RWPE1 (cell line): ENCODE results near the gene CA12.
A peak's percentile ranks its signal among the peaks of the same experiment; 100 is the strongest.

Experiments
- CTCF ChIA-PET: fragments of 350-600 bp; sonication (Branson Sonifier 250); formaldehyde crosslinking; extraction: SDS; loops from one replicate; lab custom pipeline; 2021; lab: Yijun Ruan, JAX
- POLR2A ChIA-PET: fragments of 400-600 bp; formaldehyde crosslinking; extraction: SDS; loops from one replicate; lab custom pipeline; 2020; ENCODE audit warnings: antibody characterized with exemption; ENCODE audit not compliant: low non-redundant PET; lab: Yijun Ruan, JAX
- DNase-seq: peaks from one replicate; pipeline ENCODE4 v3.0.0; 2012; ENCODE audit warnings: low spot score
- H3K27ac ChIP-seq: fragments of 450-650 bp; 2 replicates; pipeline ENCODE4 v1.5.1; 2017
- TF ChIP-seq, protein P1 (sequence below): fragments of 450-650 bp; conservative IDR thresholded peaks from 2 replicates; pipeline ENCODE4 v1.5.1; 2017; ENCODE audit warnings: low read depth, mild to moderate bottlenecking

The CA12 gene

GRCh38 chr15:63381301-63382204 lies at the start of gene CA12:
Gene CA12 (minus strand): TSS chr15:63381846. CDS start chr15:63381720, 126 bp downstream.
- TF ChIP-seq, protein P1, sequence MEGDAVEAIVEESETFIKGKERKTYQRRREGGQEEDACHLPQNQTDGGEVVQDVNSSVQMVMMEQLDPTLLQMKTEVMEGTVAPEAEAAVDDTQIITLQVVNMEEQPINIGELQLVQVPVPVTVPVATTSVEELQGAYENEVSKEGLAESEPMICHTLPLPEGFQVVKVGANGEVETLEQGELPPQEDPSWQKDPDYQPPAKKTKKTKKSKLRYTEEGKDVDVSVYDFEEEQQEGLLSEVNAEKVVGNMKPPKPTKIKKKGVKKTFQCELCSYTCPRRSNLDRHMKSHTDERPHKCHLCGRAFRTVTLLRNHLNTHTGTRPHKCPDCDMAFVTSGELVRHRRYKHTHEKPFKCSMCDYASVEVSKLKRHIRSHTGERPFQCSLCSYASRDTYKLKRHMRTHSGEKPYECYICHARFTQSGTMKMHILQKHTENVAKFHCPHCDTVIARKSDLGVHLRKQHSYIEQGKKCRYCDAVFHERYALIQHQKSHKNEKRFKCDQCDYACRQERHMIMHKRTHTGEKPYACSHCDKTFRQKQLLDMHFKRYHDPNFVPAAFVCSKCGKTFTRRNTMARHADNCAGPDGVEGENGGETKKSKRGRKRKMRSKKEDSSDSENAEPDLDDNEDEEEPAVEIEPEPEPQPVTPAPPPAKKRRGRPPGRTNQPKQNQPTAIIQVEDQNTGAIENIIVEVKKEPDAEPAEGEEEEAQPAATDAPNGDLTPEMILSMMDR: no peak
- DNase-seq: peak; percentile 46
- H3K27ac ChIP-seq: peak within 1 kb of the TSS; percentile 80
- ChIA-PET POLR2A (interaction anchor here (0.7 kb wide), 1 partner anchor 131 kb away, joined by 4 read pairs; no protein-coding TSS in a partner anchor), CTCF (interaction anchor here (0.6 to 1.7 kb wide), 2 partner anchors 18 to 32 kb away, joined by 3 to 4 read pairs; no protein-coding TSS in a partner anchor)

DNA sequence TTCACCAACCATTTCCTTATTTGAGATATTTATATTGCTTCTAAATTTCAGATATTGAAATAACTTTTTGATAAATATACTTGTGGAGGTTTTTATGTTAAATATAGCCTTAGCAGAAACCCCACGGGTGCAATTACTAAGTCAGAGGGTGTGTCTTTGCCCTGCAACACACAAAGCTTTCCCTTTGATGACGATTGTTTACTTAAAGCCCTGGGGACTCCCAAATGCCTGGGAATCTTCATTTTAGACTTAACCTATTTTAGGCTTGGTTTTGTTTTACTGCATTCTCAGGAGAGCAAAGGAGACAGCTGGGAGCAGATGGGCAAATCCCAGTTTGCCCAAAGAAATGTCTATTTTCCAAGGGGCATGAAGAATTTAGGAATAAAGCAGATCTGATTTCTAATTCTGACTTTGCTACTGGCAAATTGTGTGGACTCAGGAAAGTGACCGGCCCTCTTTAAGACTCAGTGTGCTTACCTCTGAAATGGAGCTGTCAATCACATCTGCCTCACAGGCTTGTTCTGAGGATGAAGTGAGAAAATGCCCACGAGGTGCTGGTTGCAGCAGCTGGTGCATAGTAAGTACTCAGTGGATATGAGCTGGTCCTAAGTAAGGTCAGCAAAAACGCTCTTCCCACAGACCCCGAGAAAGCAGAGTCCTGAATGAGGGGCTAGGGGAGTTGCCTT lies 49.3 kb upstream of the CA12 start:
- H3K27ac ChIP-seq: no peak overlapping the region
- DNase-seq: no peak
- ChIA-PET POLR2A (interaction anchor here (0.6 kb wide), 1 partner anchor 153 kb away, joined by 3 read pairs; no protein-coding TSS in a partner anchor), CTCF (interaction anchor here (0.7 kb wide), 1 partner anchor 31 kb away, joined by 3 read pairs; no protein-coding TSS in a partner anchor)
- TF ChIP-seq, protein P1: no peak

DNA sequence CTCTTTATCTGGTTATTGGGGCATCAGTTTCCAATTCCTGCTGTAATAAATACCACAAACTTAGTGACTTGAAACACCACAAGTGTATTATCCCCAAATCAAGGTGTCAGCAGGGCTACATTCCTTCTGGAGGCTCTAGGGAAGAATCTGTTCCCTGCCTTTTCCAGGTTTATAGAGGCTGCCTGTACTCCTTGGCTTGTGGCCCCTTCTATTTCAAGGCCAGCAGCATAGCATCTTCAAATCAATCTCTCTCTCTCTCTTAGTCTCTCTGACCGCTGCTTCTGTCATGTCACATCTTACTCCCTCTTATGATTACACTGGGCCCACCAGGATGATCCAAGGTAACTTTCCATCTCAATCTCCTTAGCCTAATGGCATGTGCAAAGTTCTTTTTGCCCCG lies 44.9 kb upstream of the CA12 start:
- CTCF ChIA-PET: no interaction called here
- TF ChIP-seq, protein P1: no peak
- no peak for DNase-seq
- H3K27ac ChIP-seq: no peak overlapping the region
- POLR2A ChIA-PET: no interaction called here

GRCh38 chr15:63425426-63425985 lies 43.9 kb upstream of the CA12 start:
- no peak for DNase-seq
- no peak overlapping the region for H3K27ac ChIP-seq
- ChIA-PET CTCF (no interaction called here), POLR2A (no interaction called here)
- TF ChIP-seq, protein P1: no peak

DNA sequence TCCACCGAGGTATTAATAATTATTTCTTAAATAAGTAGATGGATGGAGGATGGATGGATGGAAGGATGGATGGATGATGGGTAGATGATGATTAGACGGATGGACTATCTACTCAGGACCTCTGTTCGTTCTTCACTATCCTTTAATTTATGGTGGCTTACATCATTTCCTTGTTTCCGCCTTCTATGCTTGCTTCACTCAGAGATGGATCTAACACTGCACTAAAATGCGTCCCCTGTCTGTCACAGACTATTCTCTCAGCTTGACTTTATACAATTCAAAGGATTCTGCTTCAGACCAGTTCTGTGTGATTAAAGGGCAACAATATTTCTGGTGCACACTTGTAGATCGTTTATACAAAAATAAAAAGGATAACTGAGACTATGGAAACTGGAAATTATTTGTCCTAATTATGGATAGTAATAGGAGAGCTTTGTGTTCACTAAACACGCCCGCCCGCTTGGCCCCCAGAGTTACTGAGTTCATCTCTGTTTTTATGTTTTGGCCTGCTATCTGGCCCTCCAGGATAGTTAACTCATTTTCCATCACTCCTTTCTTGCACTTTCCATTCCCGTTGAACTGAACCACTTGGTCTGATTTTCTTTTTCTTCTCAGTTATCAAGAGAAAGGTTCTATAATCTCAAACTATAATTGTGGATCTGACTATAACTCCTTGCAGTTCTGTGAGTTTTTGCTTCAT lies 41.4 kb upstream of the CA12 start:
- ChIA-PET CTCF (no interaction called here), POLR2A (no interaction called here)
- TF ChIP-seq, protein P1: no peak
- DNase-seq: no peak
- no peak overlapping the region for H3K27ac ChIP-seq
